ENCODE results near the gene NCL. TPM values are rescaled to one million over a fixed set of nuclear protein-coding genes. Genes with fewer than 3 reads are reported as not detected.
"Not testable (repeated sequence)": the region's sequence is repeated elsewhere in the genome, so short reads cannot be mapped to it uniquely, and the experiment has no call there.

NCL gene
- total RNA-seq, 1 donor from 2014 or later, result 298 TPM

DNA sequence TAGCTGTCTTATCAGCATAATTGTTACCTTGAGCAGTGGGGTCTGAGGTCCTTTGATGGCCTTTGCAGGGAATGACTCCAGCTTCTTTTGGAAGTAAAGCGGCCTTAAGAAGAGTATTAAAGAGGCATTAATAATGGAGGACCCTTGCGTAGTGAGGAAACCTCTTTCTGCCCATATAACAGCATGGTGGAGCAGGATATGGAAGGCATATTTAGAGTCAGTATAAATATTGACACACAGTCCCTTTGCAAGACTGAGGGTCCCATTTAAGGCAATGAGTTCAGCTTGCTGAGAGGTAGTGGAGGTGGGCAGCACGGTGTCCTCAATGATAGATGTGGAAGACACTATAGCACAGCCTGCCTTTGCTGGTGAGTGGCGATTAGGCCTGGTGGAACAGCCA lies 32.7 kb downstream of the NCL start:
- Mint-ChIP-seq H3K9me3 (ENCODE audit: low read depth) (peaks cover 17% of the 10 kb centered on the region), H3K4me1 (ENCODE audit: low read depth) (no peaks in the 10 kb centered on the region), H3K27me3 (ENCODE audit: low read depth) (no peaks in the 10 kb centered on the region), H3K4me3 (ENCODE audit: unreplicated experiment) (no peak overlapping the region), H3K36me3 (ENCODE audit: low read depth) (peaks cover 10% of the 10 kb centered on the region), H3K27ac (ENCODE audit: unreplicated experiment) (no peak overlapping the region)
- TF ChIP-seq CTCF (IDR thresholded peaks at IDR 0.05), result no peak
- DNase-seq (ENCODE audit: low spot score), result no peak

GRCh38 chr2:231430437-231430836 lies 33.8 kb downstream of the NCL start:
- not testable (repeated sequence) for DNase-seq (ENCODE audit: low spot score); H3K27me3 Mint-ChIP-seq (ENCODE audit: low read depth); H3K4me3 Mint-ChIP-seq (ENCODE audit: unreplicated experiment); H3K27ac Mint-ChIP-seq (ENCODE audit: unreplicated experiment); H3K4me1 Mint-ChIP-seq (ENCODE audit: low read depth); H3K36me3 Mint-ChIP-seq (ENCODE audit: low read depth)
- H3K9me3 Mint-ChIP-seq (ENCODE audit: low read depth), result peaks cover 17% of the 10 kb centered on the region

- Mint-ChIP-seq H3K36me3 (ENCODE audit: low read depth) (peaks cover 10% of the 10 kb centered on the region), H3K4me1 (ENCODE audit: low read depth) (no peaks in the 10 kb centered on the region), H3K27me3 (ENCODE audit: low read depth) (no peaks in the 10 kb centered on the region), H3K27ac (ENCODE audit: unreplicated experiment) (no peak overlapping the region), H3K9me3 (ENCODE audit: low read depth) (peaks cover 17% of the 10 kb centered on the region), H3K4me3 (ENCODE audit: unreplicated experiment) (no peak overlapping the region)
- TF ChIP-seq CTCF (IDR thresholded peaks at IDR 0.05), result no peak
- DNase-seq (ENCODE audit: low spot score), result no peak
Measured at GRCh38 chr2:231429901-231430300, 34.4 kb downstream of the NCL start.

DNA sequence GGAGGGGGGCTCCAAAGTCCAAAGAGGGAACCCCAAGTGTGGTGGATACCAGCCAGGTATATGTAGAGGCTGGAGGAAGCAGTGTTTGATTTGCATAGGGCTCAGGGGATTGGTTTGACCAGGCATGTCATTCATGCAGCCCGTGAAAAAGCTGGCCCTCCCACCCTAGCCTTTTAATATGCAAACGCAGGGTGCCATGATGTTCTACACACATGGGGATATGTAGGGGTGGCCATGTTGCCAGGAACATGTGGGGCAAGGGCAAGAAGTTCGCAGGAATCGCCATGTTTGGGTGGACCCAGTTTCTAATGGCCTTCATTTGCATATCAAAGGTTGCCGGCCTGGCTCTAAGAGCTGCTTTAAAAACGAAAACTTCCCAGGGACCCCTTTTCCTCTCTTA lies 35.1 kb downstream of the NCL start:
- Mint-ChIP-seq H3K27me3 (ENCODE audit: low read depth) (no peaks in the 10 kb centered on the region), H3K4me3 (ENCODE audit: unreplicated experiment) (no peak overlapping the region), H3K36me3 (ENCODE audit: low read depth) (peaks cover 10% of the 10 kb centered on the region), H3K4me1 (ENCODE audit: low read depth) (no peaks in the 10 kb centered on the region), H3K27ac (ENCODE audit: unreplicated experiment) (no peak overlapping the region), H3K9me3 (ENCODE audit: low read depth) (peaks cover 17% of the 10 kb centered on the region)
- DNase-seq (ENCODE audit: low spot score), result no peak
- no peak for TF ChIP-seq CTCF (IDR thresholded peaks at IDR 0.05)

DNA sequence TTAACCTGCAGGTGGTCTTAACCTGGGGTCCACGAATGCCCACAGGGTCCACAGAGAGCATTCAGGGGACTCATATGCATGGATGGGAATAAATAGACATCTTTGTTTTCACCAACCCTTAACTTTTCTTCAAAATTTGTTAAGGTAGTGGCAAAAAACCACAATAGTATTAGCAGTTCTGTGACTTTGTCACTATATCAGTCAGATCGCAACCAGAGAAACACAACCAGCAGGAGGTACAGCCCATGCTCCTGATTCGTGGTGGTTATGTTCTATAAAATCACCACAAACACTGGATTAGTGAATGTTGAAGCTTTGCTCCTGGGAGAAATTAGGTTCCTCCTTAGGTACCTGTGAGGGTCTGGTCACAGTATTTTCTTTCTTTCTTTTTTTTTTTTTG lies 37.2 kb downstream of the NCL start:
- DNase-seq (ENCODE audit: low spot score), result no peak
- Mint-ChIP-seq H3K27me3 (ENCODE audit: low read depth) (no peaks in the 10 kb centered on the region), H3K4me3 (ENCODE audit: unreplicated experiment) (no peak overlapping the region), H3K9me3 (ENCODE audit: low read depth) (peaks cover 17% of the 10 kb centered on the region), H3K36me3 (ENCODE audit: low read depth) (peaks cover 10% of the 10 kb centered on the region), H3K27ac (ENCODE audit: unreplicated experiment) (no peak overlapping the region), H3K4me1 (ENCODE audit: low read depth) (no peaks in the 10 kb centered on the region)
- no peak for TF ChIP-seq CTCF (IDR thresholded peaks at IDR 0.05)

DNA sequence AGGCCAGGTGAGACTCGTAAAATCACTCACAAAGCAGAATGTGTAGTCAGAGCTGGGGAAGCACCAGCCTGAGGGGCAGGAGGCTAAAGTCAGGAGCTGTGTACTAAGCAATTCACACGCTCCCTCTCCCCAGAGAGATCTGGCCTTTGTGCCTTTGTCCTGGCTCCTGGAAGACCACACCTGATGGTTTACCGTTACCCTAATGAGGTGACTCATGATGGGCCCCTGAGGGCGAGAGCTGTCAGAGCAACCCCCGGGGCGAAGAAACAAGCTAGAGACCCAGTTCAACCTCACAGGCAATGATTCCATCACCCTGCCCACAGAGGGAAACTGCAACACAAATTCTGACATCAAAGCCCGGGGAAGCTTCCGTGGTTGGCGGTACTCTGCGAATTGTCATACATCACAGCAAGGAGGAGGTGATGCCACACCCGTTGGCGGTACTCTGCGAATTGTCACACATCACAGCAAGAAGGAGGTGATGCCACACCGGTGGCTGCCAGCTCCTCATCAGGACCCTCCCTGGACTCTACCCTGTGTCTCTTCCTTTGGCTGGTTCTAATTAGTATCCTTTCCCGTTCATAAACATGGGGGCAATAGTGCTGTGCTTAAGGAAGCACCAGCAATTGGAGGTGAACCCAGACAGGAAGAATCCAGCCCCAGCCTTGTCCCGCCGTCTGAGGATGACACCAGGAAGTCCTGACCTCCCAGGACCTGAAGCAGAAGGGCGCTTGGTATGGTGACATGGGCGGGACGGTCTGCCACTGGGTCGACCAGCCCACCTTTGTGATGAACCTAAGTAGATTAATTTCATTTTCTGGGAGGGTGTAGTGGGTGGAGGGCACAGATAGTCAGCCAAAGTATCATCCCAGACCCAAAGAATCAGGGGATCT lies 38.2 kb downstream of the NCL start:
- Mint-ChIP-seq H3K4me1 (ENCODE audit: low read depth) (no peaks in the 10 kb centered on the region), H3K27me3 (ENCODE audit: low read depth) (no peaks in the 10 kb centered on the region), H3K36me3 (ENCODE audit: low read depth) (peaks cover 3% of the 10 kb centered on the region), H3K27ac (ENCODE audit: unreplicated experiment) (no peak overlapping the region), H3K4me3 (ENCODE audit: unreplicated experiment) (no peak overlapping the region), H3K9me3 (ENCODE audit: low read depth) (peaks cover 6% of the 10 kb centered on the region)
- no peak for DNase-seq (ENCODE audit: low spot score)
- TF ChIP-seq CTCF (IDR thresholded peaks at IDR 0.05), result no peak

Data from chondrocyte (in vitro differentiated cells).